SU-DHL-6 (cell line): Measurements from ENCODE around the gene BNC2.

ENCODE experiments used
- H2AFZ ChIP-seq: fragments of 200-600 bp; sonication (generic); 2 replicates; pipeline ENCODE4 v1.6.1; 2014; ENCODE audit warnings: low read depth, mild to moderate bottlenecking, moderate library complexity, mixed read lengths, antibody characterized with exemption, low read length; ENCODE audit not compliant: severe bottlenecking
- H3F3A ChIP-seq: fragments of 200-600 bp; shearing (Covaris generic); 2 replicates; pipeline ENCODE4 v1.6.0; 2016; ENCODE audit warnings: antibody characterized with exemption, mild to moderate bottlenecking; ENCODE audit not compliant: insufficient read depth
- H3K27ac ChIP-seq: fragments of 200-600 bp; sonication (generic); 2 replicates; pipeline ENCODE4 v1.5.1; 2016; ENCODE audit warnings: low read depth, mild to moderate bottlenecking, low read length, moderate library complexity, mixed read lengths
- H3K27me3 ChIP-seq: fragments of 200-600 bp; sonication (generic), shearing (Covaris generic); 2 replicates; pipeline ENCODE4 v1.6.0; 2014; ENCODE audit warnings: mild to moderate bottlenecking, low read length
- H3K36me3 ChIP-seq: fragments of 200-600 bp; sonication (generic); 2 replicates; pipeline ENCODE4 v1.6.1; 2014; ENCODE audit warnings: mild to moderate bottlenecking, low read length, mixed read lengths
- H3K4me2 ChIP-seq: fragments of 300-600, 200-600 bp; shearing (Covaris generic), sonication (generic); 2 replicates; pipeline ENCODE4 v1.6.0; 2014; ENCODE audit warnings: low read length, low read depth, mild to moderate bottlenecking; ENCODE audit not compliant: poor library complexity, severe bottlenecking
- H3K4me3 ChIP-seq: fragments of 200-600 bp; sonication (generic); 2 replicates; pipeline ENCODE4 v1.5.1; 2014; ENCODE audit warnings: antibody characterized with exemption, low read length, mild to moderate bottlenecking, mixed read lengths; ENCODE audit not compliant: insufficient read depth, poor library complexity, severe bottlenecking
- H3K79me2 ChIP-seq: fragments of 200-600 bp; sonication (generic); 2 replicates; pipeline ENCODE4 v1.6.1; 2014; ENCODE audit warnings: mild to moderate bottlenecking, low read length, moderate library complexity; ENCODE audit not compliant: insufficient read depth
- H3K9ac ChIP-seq: fragments of 200-600 bp; sonication (generic); 2 replicates; pipeline ENCODE4 v1.7.0; 2014; ENCODE audit warnings: mild to moderate bottlenecking, low read length
- H3K9me2 ChIP-seq: fragments of 200-600 bp; sonication (generic); replicated peaks from 2 replicates; pipeline ENCODE4 v1.6.1; 2014; ENCODE audit warnings: low read length; ENCODE audit not compliant: insufficient read depth
- H3K9me3 ChIP-seq: fragments of 200-600 bp; sonication (generic); 2 replicates; pipeline ENCODE4 v1.6.1; 2014; ENCODE audit warnings: low read length, mixed read lengths; ENCODE audit not compliant: insufficient read depth
- H4K20me1 ChIP-seq: fragments of 200-600 bp; sonication (generic); 2 replicates; pipeline ENCODE4 v1.6.1; 2014; ENCODE audit warnings: low read depth, mild to moderate bottlenecking, antibody characterized with exemption, low read length, moderate library complexity, mixed read lengths
- CTCF ChIP-seq: fragments of 200-600 bp; sonication (generic); IDR thresholded peaks from one replicate; pipeline ENCODE4 v1.5.1; 2017; ENCODE audit warnings: antibody characterized with exemption, mild to moderate bottlenecking, low read length, moderate library complexity; ENCODE audit not compliant: insufficient read depth, poor library complexity, severe bottlenecking
- EZH2phosphoT487 ChIP-seq: fragments of 200-600 bp; sonication (generic), shearing (Covaris generic); conservative IDR thresholded peaks from 2 replicates; pipeline ENCODE4 v1.6.1; 2018; ENCODE audit warnings: mild to moderate bottlenecking, antibody characterized with exemption, low read length, moderate library complexity, mixed read lengths

Gene BNC2

GRCh38 chr9:16868701-16869100 lies 1.8 kb downstream of the BNC2 start:
- Histone ChIP-seq H3K79me2 (no peaks in the 10 kb centered on the region), H3K27ac (no peak overlapping the region), H3K9me2 (no peaks in the 10 kb centered on the region), H3K9ac (no peak overlapping the region), H3K27me3 (no peaks in the 10 kb centered on the region), H3F3A (no peaks in the 10 kb centered on the region), H3K36me3 (no peaks in the 10 kb centered on the region), H3K4me3 (no peak overlapping the region), H2AFZ (no peak overlapping the region), H3K4me2 (no peak overlapping the region), H3K9me3 (no peaks in the 10 kb centered on the region), H4K20me1 (no peaks in the 10 kb centered on the region)
- TF ChIP-seq EZH2phosphoT487: no peak
- TF ChIP-seq CTCF: no peak

GRCh38 chr9:16867576-16868311 lies 2.7 kb downstream of the BNC2 start:
- TF ChIP-seq CTCF: no peak
- TF ChIP-seq EZH2phosphoT487: no peak
- H3K36me3 ChIP-seq: no peaks in the 10 kb centered on the region
- H3K4me3 ChIP-seq: no peak overlapping the region
- no peaks in the 10 kb centered on the region for H4K20me1 ChIP-seq
- H3F3A ChIP-seq: no peaks in the 10 kb centered on the region
- no peaks in the 10 kb centered on the region for H3K9me2 ChIP-seq
- no peaks in the 10 kb centered on the region for H3K9me3 ChIP-seq
- no peak overlapping the region for H3K9ac ChIP-seq
- no peaks in the 10 kb centered on the region for H3K79me2 ChIP-seq
- no peak overlapping the region for H2AFZ ChIP-seq
- H3K4me2 ChIP-seq: no peak overlapping the region
- no peak overlapping the region for H3K27ac ChIP-seq
- H3K27me3 ChIP-seq: no peaks in the 10 kb centered on the region

GRCh38 chr9:16866587-16866986 lies 3.9 kb downstream of the BNC2 start:
- no peak overlapping the region for H3K27ac ChIP-seq
- H3K9ac ChIP-seq: no peak overlapping the region
- H3K9me3 ChIP-seq: no peaks in the 10 kb centered on the region
- TF ChIP-seq EZH2phosphoT487 (no peak), CTCF (no peak)
- H3K79me2 ChIP-seq: no peaks in the 10 kb centered on the region
- H3F3A ChIP-seq: no peaks in the 10 kb centered on the region
- H3K4me2 ChIP-seq: no peak overlapping the region
- no peaks in the 10 kb centered on the region for H3K36me3 ChIP-seq
- no peaks in the 10 kb centered on the region for H3K27me3 ChIP-seq
- H2AFZ ChIP-seq: no peak overlapping the region
- no peaks in the 10 kb centered on the region for H3K9me2 ChIP-seq
- H4K20me1 ChIP-seq: no peaks in the 10 kb centered on the region
- no peak overlapping the region for H3K4me3 ChIP-seq
